K562 (cell line): ENCODE measurements around the gene NKAPL. TPM values are rescaled to one million over a fixed set of nuclear protein-coding genes. Genes with fewer than 3 reads are reported as not detected.
A peak's percentile ranks its signal among the peaks of the same experiment; 100 is the strongest.

ENCODE experiments used
- ESRRB ChIP-seq: fragments of 250-450 bp; sonication (Bioruptor Pico); IDR thresholded peaks from 2 replicates; pipeline ENCODE4 v1.5.0; 2020; ENCODE audit warnings: mild to moderate bottlenecking, moderate library complexity, borderline replicate concordance
- MYNN ChIP-seq, 2 experiments: sonication (generic); formaldehyde crosslinking in 1 of 2; IDR thresholded peaks; 2 replicates each; pipeline versions ENCODE4 v1.5.0 to v1.6.1; 2016 to 2020; ENCODE audit warnings: antibody characterized with exemption in 1 of 2, missing genetic modification reagents in 1 of 2
- NCOA2 ChIP-seq, 2 experiments: fragments of 450-650 bp; IDR thresholded peaks; 2 replicates each; pipeline ENCODE4 v1.6.1; 2018; ENCODE audit warnings: mild to moderate bottlenecking in 2 of 2, moderate library complexity in 1 of 2; ENCODE audit not compliant: partially characterized antibody in 2 of 2
- PBX2 ChIP-seq, 2 experiments: IDR thresholded peaks in 1 of 2; conservative IDR thresholded peaks in 1 of 2; 2 replicates each; pipeline ENCODE4 v1.6.1; 2016; ENCODE audit warnings: low read depth in 2 of 2, mild to moderate bottlenecking in 1 of 2, missing compliant biosample characterization in 1 of 2, missing genetic modification characterization in 1 of 2, moderate library complexity in 1 of 2
- PRDM10 ChIP-seq: fragments of 450-650 bp; IDR thresholded peaks from 2 replicates; pipeline ENCODE4 v1.6.1; 2018; ENCODE audit not compliant: partially characterized antibody
- ZNF217 ChIP-seq: sonication (generic); formaldehyde crosslinking; IDR thresholded peaks from 2 replicates; pipeline ENCODE4 v1.8.0; 2022; ENCODE audit warnings: mild to moderate bottlenecking, missing genetic modification reagents
- ZNF24 ChIP-seq: fragments of 450-650 bp; IDR thresholded peaks from 2 replicates; pipeline ENCODE4 v1.6.1; 2016
- ZNF407 ChIP-seq: fragments of 450-650 bp; IDR thresholded peaks from 2 replicates; pipeline ENCODE4 v1.6.1; 2016; ENCODE audit warnings: low read depth
- ZNF57 ChIP-seq: fragments of 450-650 bp; formaldehyde crosslinking; IDR thresholded peaks from 2 replicates; pipeline ENCODE4 v1.4.0; 2020; ENCODE audit warnings: mild to moderate bottlenecking, moderate library complexity
- ZNF655 ChIP-seq: fragments of 250-450 bp; sonication (Bioruptor Pico); IDR thresholded peaks from 2 replicates; pipeline ENCODE4 v1.5.0; 2021
- polyA plus RNA-seq, 8 experiments: library from polyadenylated mRNA; depleted of rRNA in 4 of 8; stranded (reverse) in 5 of 8; unstranded in 3 of 8; fragments of >200 nt; fragmentation: Nextera tagmentation in 2 of 8; fragmentation: Illumina TruSeq in 1 of 8; extraction: Ambion mirVana in 2 of 8; extraction: Trizol in 1 of 8; gene quantifications; 2 replicates each; pipeline versions ENCODE4 v1.2.1 to v1.2.3, GENCODE V29; 2011 to 2014; ENCODE audit warnings: inconsistent platforms in 1 of 8, missing spikeins in 1 of 8
- total RNA-seq, 7 experiments: library from RNA; depleted of rRNA in 6 of 7; stranded (reverse); fragments of >200 nt in 6 of 7; fragmentation: Illumina TruSeq in 2 of 7; extraction: Trizol in 2 of 7; gene quantifications; 2 replicates each; pipeline versions ENCODE4 v1.2.1 to v1.2.3, GENCODE V29; 2011 to 2021; ENCODE audit warnings: low replicate concordance in 1 of 7

Gene NKAPL
- total and polyA plus RNA-seq, 9 of the 15 experiments (the other 6 are each of a cell fraction or from before 2014, with no cell fraction given), result not detected

- TF ChIP-seq ZNF407, result peak; percentile 82
- no peak for TF ChIP-seq PBX2 (CRISPR knock-in tag; IDR thresholded peaks at IDR 0.05; ENCODE audit: low read depth)
- no peak for TF ChIP-seq PBX2 (tag; conservative IDR thresholded peaks at IDR 0.05; ENCODE audit: low read depth)
- no peak for TF ChIP-seq ZNF655
- peak; percentile 15; the same call in 1 of the 2 replicates for TF ChIP-seq MYNN (IDR thresholded peaks at IDR 0.05)
- no peak for TF ChIP-seq MYNN (CRISPR knock-in tag; IDR thresholded peaks at IDR 0.05)
- no peak for TF ChIP-seq ZNF57
- TF ChIP-seq NCOA2 (IDR thresholded peaks at IDR 0.05; ENCODE audit: partially characterized antibody in 2 of 2), result peak in 1 of 2 experiments; percentile 83
- TF ChIP-seq PRDM10, result no peak
- no peak for TF ChIP-seq ESRRB (CRISPR knock-in tag)
- no peak for TF ChIP-seq ZNF217
- peak; percentile 77; the same call in 1 of the 2 replicates for TF ChIP-seq ZNF24
Observed at GRCh38 chr6:28212510-28213212, 46.4 kb upstream of the NKAPL start (continued).
